ENCODE measurements around the gene FBLN5.

The FBLN5 gene

DNA sequence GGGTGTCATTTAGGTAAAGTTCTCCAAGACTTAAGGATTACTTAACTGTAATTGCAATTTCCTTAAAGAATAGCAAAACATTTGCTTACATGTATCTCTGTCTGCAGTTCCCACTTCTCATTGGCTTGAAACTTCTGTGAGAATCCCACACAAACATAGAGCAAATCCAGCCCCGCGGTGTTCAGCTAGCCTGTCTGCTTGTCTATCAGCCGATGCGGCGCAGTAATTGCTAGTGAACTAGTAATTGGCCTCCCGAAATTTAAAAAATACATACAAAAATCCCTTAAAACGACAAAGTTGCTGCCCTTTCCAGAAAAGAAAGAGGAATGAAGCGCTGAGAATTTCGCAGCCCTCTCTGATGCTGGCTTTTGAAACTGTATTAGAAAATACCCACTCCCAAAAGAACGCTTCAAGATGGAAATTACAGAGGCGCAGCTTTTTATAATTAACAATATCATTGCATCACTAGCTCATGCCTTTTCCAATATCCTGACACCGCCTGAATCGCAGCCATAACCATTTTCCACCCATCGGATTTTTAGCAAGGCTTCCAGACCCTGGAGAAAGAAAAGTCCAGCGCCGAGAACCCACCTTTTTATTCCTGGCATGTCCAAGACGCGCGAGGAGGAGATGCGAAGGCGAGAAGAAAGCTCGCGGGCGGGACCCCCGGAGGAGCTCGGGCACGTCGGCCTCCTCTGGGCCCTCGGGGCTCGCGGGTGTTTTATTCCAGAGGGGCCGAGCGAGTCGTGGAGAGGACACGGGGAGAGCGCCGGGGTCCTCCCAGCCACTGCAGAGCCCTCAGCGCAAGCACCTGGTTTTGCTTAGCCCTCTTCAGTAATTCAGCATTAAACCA lies 646 bp downstream of the FBLN5 start:
- no peak for DNase-seq (ENCODE audit: low read depth)

DNA sequence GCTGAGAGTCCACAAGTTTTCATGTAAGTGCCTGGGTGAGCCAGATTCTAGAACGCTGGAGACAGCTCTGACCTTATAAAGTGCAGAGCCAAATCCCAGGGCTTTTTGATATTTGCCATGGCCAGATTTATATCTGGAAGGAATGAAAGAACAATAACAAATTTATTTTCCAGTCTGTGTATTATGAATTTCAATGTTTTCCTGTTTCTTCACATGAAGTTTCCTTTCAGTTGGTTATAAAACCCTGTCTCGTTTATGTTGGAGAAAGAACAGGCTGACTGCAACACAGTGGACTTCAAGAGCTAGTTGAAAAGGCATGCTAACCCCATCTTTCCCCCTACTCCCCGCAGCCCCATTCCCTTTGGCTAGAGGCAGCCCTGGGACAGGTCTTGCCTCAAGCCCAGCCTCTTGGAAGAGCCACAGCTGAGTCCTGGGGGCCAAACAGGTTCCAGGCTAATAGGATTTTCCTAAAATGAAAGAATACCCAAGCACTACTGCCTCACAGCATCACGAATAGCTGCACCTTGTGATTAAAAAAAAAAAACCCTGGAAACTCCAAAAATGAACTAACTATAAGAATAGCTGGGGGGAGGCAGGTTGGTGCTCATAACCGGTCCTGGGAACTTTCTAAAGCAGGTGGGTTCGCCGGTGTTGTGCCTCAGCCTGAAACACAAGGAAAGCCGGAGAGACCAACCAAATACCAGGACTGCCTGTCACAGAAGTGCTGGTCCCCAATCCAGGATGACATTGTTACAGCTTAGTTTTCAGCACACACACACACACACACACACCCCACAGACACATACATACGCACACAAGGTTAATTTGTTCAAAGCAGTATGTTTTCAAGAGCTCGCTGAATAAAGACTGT lies 1.5 kb downstream of the FBLN5 start:
- DNase-seq (ENCODE audit: low read depth): no peak

DNA sequence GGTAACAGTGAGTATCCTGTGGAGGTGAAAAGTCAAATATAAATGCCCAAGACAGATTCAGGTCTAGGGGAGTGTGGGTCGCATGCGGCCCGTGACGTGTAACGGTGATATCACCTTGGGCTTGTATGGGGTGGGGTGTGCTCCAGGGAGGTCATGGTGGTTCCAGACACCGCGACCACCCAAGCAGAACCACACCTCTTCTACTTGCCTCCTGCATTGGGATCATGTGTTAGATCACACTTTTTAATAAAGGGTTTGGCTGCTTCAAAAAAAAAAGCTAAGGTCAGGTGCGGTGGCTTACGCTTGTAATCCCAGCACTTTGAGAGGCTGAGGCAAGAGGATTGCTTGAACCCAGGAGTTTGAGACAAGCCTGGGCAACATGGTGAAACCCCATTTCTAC lies 4.5 kb downstream of the FBLN5 start:
- DNase-seq (ENCODE audit: low read depth): no peak

DNA sequence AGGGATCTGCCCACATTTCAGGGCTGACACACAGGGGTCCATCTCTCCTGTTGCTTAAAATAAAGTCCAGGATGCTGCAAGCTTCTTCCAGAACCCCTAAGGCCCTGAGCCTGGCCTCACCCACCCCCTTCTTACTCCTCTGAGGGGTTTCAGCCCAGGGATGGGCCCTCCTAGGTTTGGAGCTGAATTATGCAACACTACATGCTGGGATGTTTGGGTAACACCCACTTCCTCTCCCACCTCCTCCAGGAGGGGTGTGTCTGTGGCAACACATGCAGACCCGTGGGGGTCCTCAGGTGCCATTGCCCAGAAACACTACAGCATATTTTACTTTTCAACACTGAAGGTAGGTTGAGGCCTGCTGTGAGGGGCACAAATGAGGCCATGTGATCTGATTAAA lies 5.4 kb downstream of the FBLN5 start:
- DNase-seq (ENCODE audit: low read depth): no peak

DNA sequence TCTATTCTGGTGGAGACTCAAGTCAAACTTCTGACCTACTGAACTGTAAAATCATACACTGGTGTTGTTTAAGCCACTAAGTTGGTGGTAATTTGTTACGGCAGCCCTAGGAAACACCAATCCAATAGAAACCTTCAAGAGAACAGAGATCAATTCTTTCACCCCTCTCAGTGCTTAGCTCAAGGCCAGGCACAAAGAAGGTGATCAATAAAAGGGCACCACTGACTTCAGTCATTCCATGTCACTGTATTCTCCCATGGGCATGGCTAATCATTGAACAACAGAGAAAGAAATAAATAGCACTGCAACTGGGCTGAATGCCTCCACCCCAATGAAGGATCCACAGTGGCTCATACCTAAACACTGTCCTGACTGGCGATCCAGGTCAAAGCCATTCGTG lies 7.3 kb downstream of the FBLN5 start:
- DNase-seq (ENCODE audit: low read depth): no peak

DNA sequence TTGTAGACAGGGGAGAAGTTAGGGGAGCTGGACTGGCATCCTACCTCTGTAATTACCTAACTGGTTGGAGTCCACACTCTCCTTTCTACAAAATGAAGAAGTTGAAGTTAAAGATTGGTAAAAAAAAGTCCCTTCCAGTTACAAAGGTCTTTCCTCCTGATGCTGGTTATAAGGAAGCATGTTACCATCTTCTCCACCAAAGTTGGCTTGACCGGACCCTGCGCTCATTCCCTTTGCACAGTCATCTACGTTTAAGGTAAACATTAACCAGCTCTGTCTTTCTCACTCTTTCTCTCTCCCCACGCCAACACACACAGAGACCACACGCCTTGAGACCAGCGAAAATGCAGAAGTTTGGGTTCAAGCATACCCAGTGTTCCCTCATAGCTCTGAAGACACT lies 11.9 kb downstream of the FBLN5 start:
- DNase-seq (ENCODE audit: low read depth): no peak

DNA sequence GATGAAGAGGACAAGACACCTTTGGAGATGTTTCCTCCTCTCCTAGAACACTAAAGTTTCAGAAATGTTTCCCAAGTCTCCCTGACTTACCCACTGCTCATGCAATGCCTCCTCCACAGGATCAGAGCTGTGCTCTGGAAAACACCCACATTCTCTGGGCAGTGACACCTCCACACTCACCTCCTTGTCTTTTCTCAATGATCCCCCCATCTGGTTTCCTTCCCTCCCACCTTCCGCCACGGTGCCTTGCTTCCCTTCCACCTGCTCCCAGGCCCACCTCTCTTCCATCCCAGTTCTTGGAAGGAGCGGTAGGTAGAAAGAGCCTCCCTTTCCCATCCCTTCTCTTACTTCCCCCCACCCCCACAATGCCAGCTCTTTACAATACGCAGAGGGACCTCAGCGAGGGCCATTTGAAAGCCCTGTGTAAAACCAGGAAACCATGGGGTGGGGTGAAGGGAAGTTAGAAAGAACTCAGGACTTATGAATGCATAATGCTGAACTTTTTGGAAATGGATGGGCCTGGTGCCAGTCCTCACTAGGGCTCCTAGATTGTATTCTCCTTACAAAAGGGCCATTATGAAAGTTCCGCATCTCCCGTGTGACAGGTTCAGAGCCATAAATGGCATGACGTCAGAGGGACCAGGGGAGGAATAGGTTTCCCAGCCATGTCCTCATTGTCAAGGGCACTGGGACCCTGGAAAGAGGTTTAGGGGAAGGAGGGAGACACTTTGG lies 12.8 kb downstream of the FBLN5 start:
- DNase-seq (ENCODE audit: low read depth): no peak

DNA sequence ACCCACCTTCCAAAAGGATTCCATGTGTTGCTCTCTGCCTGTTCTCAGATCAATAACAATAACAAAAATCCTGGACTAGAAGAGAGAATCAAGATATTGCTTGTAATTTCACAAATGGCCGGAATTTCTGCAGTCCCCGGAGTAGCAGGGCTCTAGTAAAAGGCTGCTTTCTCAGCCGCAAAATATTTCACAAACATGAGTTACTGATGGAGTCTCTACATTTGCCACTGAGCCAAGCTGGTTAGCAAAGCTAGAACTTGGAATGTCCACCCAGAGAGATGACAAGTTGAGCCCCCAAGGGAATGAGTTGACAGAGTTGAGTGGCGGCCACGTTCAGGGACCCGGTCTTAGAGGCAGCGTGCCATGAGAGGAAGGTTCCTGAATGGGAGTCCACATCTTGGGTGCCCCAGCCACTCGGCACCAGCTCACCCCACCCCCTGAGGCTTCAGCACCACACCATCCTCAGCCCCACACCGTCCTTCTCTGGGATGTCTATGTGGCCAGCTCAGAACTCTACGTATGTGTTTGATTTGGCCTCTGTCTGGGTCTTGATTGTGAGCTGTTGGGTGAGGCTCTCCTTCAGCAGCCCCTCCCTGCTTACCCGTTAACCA lies 15.9 kb downstream of the FBLN5 start:
- DNase-seq (ENCODE audit: low read depth): no peak

DNA sequence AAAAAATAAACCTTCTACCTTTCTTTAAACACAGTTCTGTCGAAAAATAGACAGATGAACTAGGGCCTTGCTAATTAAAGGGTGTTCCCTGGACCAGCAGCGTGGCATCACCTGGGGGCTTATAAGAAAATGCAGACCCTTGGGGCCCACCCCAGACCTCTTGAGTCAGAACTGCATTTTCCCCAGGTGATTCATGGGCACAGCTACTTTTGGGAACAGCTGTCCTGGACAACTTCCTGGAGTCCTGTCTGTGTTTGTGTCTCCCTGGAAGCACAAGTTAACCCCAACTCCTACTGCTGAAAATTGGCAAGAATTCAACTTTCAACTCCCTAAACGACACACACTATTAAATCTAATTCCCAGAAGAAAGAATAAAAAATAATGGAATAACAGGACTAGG lies 17.8 kb downstream of the FBLN5 start:
- DNase-seq (ENCODE audit: low read depth): no peak

DNA sequence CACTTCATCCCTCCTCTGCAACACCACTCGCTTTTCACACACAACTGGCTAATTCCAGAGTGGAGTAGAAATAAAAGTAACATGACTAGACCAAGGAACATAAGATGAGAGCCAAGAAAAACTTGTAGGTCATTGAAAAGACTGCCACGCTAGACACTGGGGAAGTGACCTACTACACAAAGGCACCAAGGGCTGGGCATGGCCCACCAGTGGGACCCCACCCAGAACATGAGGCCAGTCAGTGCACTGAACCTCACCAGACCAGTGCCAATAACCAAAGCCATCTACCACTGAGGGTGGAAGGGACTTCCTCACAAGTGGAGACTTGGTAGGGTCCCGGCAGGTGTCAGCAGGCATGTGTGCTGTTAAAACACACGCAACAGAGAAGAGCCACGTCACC lies 19.7 kb downstream of the FBLN5 start:
- no peak for DNase-seq (ENCODE audit: low read depth)

DNA sequence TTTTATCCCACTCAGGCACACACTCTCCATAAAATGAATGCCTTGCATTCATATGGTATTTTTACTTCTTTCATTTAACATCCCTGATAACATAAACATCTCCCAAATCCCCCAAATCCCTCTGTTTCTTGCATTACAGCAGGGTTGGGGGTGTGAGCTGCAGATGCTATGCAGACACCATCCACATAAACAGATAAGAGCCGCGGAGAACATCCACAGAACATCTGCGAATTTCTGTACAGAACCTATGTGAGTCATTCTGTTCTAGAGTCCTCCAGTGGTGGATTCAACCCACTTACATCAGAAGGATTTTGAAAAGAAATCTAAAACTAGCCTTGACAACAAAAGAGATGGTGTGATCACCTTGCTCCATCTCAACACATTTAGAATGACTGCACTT lies 20.3 kb downstream of the FBLN5 start:
- no peak for DNase-seq (ENCODE audit: low read depth)

DNA sequence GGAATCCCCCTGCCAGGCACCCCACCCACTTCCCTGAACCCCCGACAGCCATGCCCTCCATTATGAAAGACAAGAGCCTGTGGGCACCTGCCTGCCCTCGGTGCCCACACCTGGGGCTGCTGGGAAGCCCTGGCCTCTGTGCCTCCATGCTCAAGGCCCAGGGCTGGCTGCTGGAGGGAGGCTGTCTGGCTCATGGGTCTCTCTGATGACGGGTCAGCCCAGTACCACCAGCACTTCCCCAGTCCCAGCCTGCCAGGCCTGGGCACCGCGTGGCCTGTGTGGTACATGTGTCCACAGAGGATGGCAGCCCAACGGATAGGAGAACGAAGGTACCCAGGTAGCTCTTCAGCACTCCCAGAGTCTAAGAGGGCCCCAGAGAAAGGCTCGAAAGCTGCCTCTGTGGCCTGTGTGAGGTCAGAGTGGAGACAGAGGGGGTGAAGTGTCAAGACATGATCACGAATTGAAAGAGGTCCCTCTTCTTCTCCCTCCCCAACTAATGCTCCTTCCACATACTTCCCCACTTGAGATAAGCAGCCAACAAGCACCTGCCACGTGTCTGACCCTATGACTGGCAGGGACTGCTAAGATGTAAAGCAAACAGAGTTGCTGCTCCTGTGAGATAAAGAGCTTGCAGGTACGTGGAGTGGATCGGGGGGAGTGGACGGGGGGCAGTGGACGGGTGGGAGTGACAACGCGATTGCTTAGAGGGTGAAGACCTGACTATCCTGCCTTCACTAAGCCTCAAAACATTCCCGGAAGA lies 21.2 kb downstream of the FBLN5 start:
- no peak for DNase-seq (ENCODE audit: low read depth)

DNA sequence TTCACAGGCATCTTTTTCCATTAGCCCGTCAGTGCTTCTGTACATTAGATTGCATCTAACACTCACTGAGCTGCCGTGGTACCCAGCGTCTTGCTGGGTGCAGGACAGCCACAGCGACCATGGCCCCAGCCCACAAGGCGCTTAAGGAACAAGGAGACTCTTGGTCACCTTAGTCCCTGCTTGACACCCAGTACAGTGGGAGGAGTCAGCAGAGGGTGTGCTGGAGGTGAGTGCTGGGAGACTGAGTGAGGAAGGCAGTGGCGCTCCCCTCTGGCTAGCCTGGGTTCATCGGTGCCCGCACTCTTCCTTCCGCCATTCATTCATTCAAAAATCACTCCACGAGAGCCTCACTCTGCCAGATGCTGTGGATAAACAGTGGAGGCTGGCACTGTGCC lies 21.8 kb downstream of the FBLN5 start:
- DNase-seq (ENCODE audit: low read depth): no peak

DNA sequence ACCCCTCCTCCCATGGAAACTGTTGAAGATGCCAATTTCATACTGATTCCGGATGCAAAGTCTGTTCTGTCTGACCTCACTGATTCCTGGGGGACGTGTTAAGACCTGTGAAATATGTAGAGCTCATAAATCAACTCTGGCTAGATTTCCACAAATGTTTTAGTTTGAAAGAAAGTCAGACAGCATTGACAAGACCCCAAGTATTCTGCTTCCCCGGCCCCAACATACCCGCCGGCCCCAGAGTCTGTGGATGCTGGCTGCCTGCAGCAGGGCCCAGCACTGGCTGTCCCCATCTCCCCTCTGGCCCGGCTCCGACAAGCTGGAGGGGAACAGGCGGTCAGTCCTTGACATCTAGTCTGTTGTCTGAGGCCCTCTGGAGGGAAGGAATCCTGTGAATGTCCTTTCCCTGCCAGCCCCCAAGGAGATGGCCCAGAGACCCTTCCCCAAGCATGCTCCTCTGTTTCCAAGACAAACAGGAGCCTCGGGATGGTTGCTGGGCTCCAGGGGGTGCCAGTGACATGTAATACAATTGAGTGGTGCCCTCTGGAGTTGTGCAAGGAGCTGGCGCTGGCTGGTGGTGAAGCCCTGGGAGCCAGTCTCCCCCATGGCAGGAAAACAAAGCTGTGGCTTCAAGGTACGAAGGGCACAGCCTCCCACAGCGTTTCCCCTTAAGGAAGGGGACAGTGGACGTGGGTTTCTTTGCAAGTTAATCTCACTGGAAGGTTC lies 22.3 kb downstream of the FBLN5 start:
- DNase-seq (ENCODE audit: low read depth): no peak

DNA sequence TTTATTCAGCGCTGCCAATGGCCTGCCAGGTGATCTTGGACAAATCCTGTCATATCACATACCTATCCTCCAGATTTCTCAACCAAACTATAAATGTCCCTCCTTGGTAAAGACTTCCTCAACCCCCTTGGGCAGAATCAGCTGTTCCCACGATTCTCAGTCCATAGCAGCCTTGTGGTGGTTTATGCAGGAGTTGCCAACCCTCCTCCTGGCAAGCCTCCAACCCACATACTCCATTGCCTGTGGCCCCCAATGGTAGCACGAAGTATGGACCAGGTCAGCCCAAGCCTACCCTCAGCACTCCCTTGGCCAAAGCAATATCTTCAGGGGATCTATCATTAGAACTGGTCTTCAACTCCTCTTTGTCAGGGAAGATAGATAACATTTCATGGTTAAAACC lies 27.0 kb downstream of the FBLN5 start:
- DNase-seq (ENCODE audit: low read depth): no peak

DNA sequence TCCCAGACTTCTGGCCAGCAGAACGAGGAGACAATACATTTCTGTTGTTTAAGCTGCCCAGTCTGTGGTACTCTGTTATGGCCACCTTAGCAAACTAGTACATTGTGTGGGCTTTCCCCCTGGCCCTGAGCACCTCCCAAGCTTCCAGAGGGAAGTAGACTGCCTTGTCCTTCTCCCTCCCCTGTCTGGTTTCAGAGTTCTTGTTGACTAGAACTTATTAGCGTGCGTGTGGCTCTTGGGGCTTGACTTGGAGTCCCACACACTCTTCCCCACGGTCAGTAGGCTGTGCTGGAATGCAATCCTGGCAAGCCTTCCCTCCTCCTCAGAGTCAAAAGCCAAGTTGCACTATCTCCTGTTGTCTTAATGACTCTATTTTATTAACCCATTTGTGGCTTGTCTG lies 27.7 kb downstream of the FBLN5 start:
- DNase-seq (ENCODE audit: low read depth): no peak

DNA sequence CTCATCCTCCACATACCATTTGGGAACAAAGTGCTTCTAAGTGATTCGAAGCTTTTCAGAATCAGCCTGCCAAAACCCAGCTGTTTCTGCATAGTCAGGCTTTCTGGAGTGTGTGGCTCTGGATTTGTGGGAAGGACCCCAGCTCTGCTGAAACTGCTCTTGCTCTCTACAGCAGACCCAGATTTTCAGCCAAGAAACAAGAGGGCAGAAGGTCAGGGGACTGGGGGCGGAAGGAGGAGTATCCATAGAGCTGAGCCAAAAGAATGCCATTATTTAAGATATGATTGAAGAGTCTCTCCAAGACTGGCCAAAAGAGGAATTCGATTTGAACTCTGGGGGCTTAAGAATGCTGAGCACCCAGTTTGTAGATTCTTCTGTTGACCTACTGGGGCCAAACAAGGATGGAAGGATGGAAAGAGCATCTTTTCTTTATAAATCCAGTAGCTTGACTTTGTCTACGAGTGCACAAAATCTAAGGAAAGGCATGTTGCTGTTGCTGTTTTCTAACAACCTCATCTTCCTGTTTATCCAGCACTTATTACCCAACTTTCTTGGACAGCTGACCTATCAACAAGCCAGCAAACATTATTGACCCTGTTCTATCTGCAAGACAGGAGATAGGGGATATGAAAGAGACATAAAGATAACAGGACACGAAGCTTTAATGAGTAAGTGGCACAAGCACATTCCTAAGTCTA lies 29.2 kb downstream of the FBLN5 start:
- DNase-seq (ENCODE audit: low read depth): no peak

DNA sequence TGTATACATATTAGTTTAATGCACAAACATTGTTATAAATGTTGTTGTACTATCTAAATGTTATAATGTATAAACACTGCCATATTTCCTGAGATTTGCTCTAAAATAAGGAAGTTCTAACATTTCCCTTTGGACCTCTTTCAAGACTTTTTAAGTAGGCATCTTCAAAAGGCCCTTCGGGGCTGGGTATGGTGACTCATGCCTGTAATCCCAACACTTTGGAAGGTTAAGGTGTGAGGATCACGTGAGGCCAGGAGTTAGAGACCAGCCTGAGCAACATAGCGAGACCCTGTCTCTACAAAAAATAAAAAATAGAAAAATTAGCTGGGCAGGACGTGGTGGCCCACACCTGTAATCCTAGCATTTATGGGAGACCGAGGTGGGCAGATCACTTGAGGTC lies 35.5 kb downstream of the FBLN5 start:
- DNase-seq (ENCODE audit: low read depth): no peak

DNA sequence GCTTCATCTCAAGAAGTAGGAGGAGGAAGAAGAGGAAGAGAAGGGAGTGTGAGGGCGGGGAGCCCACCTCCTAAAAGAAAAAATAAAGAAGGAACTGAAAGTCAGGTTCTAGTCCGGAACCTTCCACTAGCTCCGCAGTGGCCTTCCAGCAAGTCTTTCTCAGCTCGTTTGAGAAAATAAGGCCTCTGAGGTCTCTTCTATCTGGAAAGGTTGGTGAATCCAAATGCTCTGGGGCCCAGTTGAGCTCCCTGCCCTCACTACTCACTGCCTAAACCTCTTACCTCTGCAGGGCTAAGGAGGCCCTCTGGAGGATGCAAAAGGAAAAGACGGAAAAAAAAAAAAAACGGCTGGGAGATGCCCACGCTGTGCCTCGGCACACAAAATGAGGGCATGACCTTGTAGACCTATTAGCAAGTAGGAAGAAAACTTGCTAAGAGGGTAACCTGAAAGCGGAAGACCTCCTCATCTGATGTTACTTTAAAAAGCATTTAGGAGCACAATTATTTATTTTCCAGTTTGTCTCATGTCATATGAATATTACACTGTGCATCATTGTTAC lies 35.9 kb downstream of the FBLN5 start:
- DNase-seq (ENCODE audit: low read depth): no peak

DNA sequence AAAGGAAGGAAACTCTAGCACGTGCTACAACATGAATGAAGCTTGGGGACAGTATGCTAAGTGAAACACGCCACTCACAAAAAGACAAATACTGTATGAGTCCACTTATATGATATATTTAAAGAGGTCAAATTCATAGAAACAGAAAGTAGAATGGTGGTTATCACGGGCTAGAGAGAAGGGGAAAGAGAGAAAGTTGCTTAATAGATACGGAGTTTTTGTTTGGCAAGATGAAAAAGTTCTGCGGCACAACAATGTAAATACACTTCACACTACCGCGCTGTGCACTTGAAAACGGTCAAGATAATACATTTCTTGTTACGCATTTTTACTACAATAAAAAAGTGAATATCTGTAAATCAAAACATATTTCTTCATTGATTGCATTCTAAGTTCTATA lies 37.3 kb downstream of the FBLN5 start:
- DNase-seq (ENCODE audit: low read depth): no peak
